Muscle of back (tissue), 13 donors: ENCODE results near the gene JPH2. TPM values are rescaled to one million over a fixed set of nuclear protein-coding genes. Genes with fewer than 3 reads are reported as not detected.
"Not testable (repeated sequence)": the region's sequence is repeated elsewhere in the genome, so short reads cannot be mapped to it uniquely, and the experiment has no call there.

Experiments used
- DNase-seq, 3 donors: peaks; one replicate each; pipeline versions ENCODE4 v3.0.0 to v3.0.0-alpha.2; 2013
- long read RNA-seq, 9 donors: transcript quantifications; one replicate each; lab custom pipeline, GENCODE V29; 2026
- polyA plus RNA-seq, 10 donors: library from polyadenylated mRNA; unstranded; fragments of 120-200 nt; gene quantifications; one replicate each; pipeline ENCODE4 v1.2.1, GENCODE V29; 2013; ENCODE audit not compliant: insufficient read length in 10 of 10

JPH2 gene
- 10 to 100 TPM; 44.7 to 95.8 (median 72.8) TPM for polyA plus RNA-seq
- long read RNA-seq, donor 1, full-length matches to known transcripts: 11 of 16 reads
- long read RNA-seq, donor 1, partial matches to known transcripts: 5 of 16 reads
- long read RNA-seq, donor 1, other reads (novel, unspliced or antisense): 0 of 16 reads
- long read RNA-seq, donor 2, full-length matches to known transcripts: 9 of 9 reads
- long read RNA-seq, donor 2, partial matches to known transcripts: 0 of 9 reads
- long read RNA-seq, donor 2, other reads (novel, unspliced or antisense): 0 of 9 reads
- long read RNA-seq, donor 3: 0 reads
- long read RNA-seq, donor 4, full-length matches to known transcripts: 11 of 11 reads
- long read RNA-seq, donor 4, partial matches to known transcripts: 0 of 11 reads
- long read RNA-seq, donor 4, other reads (novel, unspliced or antisense): 0 of 11 reads
- long read RNA-seq, donor 5, partial matches to known transcripts: 6 of 6 reads
- long read RNA-seq, donor 5, other reads (novel, unspliced or antisense): 0 of 6 reads
- long read RNA-seq, donor 6, full-length matches to known transcripts: 8 of 13 reads
- long read RNA-seq, donor 6, partial matches to known transcripts: 5 of 13 reads
- long read RNA-seq, donor 6, other reads (novel, unspliced or antisense): 0 of 13 reads
- long read RNA-seq, donor 7, full-length matches to known transcripts: 8 of 8 reads
- long read RNA-seq, donor 7, partial matches to known transcripts: 0 of 8 reads
- long read RNA-seq, donor 7, other reads (novel, unspliced or antisense): 0 of 8 reads
- long read RNA-seq, donor 8, full-length matches to known transcripts: 5 of 5 reads
- long read RNA-seq, donor 8, partial matches to known transcripts: 0 of 5 reads
- long read RNA-seq, donor 8, other reads (novel, unspliced or antisense): 0 of 5 reads
- long read RNA-seq, donor 9, full-length matches to known transcripts: 1 of 1 reads
- long read RNA-seq, donor 9, partial matches to known transcripts: 0 of 1 reads
- long read RNA-seq, donor 9, other reads (novel, unspliced or antisense): 0 of 1 reads

DNA sequence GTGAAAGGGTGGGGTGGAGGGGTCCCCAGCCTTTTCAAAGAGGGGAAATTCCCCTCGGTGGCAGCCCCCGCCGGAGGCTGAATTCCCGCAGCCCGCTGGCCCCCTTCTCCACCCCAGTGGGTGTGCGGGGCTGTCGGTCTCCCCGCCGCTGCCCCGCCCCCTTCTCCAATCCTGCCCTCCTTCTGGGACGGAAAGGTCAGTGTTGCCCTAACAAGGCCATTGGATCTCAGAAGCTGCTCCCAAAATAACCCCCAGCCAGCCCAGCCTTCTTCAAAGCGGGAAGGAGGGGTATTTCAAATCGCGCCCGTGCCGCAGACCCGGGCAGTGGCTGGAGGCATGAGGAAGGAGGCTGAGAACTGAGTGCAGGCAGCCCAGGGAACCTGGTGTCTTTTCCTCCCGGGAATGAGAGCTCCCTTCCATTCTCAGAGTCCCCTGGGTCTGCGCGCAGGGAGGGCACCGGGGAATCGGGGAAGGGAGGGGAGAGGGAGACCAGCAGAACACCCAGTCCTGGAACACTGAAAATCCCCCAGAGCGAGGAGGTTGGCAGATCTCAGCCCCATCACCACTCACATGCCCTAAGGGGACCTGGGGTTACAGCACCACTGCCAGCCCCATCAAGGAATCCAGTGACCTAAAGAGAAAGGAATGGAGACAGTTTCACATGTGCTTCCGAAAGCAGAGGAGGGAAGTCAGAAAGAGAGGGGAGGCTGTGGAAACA lies at the start of gene JPH2:
Gene JPH2, minus strand, starts transcription at position 135 of the 718 bp plus-strand sequence. CDS start 483 bp downstream, outside the sequence.
- peak in 2 of 3 donors; percentile 51 to 68 for DNase-seq

DNA sequence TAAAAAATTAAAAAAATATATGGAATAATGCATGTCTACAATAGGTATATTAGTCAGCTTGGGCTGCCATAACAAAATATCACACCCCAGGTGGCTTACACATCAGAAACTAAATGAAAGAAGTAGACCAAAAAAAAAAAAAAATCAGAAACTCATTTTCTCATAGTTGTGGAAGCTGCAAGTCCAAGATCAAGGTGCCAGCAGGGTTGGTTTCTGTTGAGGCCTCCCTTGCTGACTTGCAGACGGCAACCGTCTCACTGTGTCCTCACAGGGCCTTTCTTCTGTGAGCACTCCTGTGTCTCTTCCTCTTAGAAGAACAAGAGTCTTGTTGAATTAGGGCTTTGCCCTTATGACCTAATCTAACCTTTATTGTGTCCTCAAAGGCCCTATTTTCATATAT lies 48.7 kb upstream of the JPH2 start:
- DNase-seq: no peak

DNA sequence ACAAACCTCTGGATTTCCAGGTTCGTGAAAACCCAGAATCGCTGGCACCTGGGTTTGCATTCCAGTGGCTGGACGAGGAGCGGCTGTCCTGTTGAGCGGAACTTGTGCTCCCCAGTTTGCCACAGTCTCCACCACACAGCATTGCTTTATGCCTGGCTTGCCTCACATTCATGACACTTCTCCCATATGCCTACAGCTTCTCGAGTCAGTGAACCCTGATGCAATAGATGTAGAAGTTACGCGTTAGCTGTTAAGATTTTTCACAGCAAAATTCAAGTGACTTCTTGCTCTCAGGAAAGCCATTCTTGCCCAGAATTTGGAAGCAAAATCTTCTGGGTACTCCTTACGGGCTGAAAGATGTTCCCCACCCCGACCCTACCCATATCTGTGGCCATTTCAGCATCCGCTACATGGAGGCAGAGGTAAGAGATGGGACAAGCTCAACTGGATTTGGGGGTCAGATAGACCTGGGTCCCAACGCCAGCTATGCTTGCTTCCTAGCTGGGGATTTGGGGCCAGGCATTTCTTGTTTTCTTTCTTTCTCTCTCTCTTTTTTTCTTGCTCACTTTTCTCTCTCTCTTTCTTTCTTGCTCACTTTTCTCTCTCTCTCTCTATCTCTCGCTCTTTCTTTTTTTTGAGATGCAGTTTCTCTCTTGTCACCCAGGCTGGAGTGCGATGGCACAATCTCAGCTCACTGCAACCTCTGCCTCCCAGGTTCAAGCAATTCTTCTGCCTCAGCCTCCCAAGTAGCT lies 47.8 kb upstream of the JPH2 start:
- no peak for DNase-seq

GRCh38 chr20:44233436-44234016 lies 46.5 kb upstream of the JPH2 start:
- no peak for DNase-seq

DNA sequence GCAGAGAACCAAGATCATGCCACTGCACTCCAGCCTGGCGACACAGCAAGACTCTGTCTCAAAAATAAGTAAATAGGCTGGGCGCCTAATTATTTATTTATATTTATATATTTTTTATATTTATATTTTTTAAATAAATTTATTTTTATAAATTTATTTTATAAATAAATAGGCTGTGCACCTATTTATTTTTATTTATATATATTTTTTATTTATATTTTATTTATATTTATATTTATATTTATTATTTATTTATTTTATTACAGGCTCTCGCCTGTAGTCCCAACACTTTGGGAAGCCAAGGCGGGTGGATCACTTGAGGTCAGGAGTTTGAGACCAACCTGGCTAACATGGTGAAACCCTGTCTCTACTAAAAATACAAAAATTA lies 45.5 kb upstream of the JPH2 start:
- DNase-seq: not testable (repeated sequence)

GRCh38 chr20:44231713-44232468 lies 44.9 kb upstream of the JPH2 start:
- no peak for DNase-seq

GRCh38 chr20:44231193-44231592 lies 44.2 kb upstream of the JPH2 start:
- DNase-seq: no peak

- no peak for DNase-seq
These were observed 41.7 kb upstream of the JPH2 start for GRCh38 chr20:44228465-44229258.

DNA sequence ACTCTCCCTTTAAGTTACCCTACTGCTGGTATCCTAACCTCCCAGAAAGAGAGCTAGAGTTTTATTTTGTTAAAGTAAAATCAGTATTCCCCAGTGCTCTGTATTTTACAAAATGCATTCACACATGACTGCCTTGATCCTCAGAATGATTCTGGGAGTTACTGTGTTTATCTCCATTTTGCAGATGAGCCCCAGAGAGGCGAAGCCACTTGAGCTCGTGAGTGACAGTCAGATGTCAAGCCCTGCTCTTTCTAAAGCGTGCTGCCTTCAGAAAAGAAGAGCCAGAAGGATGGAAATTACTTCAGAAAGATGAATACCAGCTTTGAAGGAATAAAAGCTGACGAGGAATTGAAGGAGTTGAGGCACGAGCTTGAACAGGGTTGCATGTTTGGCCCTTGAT lies 37.6 kb upstream of the JPH2 start:
- DNase-seq: no peak

- DNase-seq: no peak
These were observed 36.7 kb upstream of the JPH2 start for GRCh38 chr20:44223721-44224120.

- no peak for DNase-seq
These were observed 35.8 kb upstream of the JPH2 start for GRCh38 chr20:44222633-44223368.

DNA sequence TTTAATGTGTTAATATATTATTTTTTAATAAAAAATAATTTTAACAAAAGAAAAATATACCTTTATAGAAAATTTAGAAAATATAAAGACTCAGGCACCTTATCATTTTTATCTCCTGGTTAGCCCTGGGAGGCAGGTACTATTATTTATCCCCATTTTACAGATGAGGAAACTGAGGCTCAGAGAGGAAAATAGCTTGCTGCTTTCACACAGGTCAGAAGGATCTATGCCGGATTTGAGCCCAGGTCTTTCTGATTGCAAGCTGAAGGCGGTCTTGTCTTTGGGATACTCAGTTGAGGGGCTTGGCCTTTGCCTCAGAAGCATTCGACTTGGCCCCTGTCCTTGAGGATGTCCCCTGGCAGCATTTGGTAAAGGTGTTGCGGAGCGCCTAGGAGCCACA lies 35.0 kb upstream of the JPH2 start:
- DNase-seq: no peak

DNA sequence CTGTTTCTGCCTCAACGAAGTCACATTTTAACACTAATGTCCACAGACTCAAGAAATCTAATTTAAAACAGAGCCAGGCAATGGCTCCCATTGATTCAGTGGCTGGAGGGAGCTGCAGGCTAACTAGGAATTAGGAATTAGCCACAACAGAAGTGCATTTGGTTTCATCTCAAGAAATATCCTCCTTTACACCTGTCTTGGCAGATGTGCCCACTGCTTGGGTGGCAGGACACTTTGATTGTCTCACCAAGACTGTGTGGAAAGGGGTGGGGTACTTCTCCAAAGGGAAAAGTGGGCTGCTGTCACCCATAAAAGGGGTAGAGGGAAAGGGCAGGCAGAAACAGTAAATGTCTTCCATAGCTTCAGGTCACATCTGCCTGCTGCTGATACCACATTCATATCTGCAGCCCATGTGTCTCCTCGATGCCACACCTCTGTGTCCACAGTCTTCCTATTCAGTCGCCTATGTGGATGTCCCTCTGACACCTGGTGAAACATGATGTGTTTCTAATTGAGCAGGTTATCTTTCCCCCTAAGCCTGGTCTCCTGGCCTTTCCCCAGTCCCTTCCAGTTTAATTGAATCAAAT lies 34.5 kb upstream of the JPH2 start:
- DNase-seq: no peak

GRCh38 chr20:44219791-44220190 lies 32.8 kb upstream of the JPH2 start:
- DNase-seq: no peak

DNA sequence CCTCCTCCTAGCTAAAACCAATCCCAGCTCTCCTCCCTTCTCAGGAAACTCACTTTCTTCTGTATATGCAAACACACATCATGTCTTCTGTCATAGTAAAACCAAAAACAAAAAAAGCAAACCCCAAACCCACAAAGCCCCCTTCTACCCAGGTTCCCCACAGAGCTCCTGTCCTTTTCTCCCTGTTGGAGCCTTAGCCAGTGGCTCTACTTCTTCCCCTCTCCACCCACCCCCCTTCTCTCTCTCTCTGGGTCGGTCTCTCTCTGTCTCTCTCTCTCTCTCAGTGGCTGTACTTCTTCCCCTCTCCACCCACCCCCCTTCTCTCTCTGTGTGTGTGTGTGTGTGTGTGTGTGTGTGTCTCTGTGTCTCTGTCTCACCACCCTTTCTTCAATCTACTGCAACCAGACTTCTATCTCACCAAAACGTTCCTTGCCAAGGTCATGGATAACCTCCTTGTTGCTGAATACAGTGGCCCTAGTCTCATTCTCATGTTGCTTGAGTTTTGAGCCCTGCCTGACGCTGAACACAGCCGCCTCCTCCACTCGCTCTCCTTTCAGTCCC lies 32.3 kb upstream of the JPH2 start:
- no peak for DNase-seq

GRCh38 chr20:44218446-44218845 lies 31.5 kb upstream of the JPH2 start:
- no peak for DNase-seq

DNA sequence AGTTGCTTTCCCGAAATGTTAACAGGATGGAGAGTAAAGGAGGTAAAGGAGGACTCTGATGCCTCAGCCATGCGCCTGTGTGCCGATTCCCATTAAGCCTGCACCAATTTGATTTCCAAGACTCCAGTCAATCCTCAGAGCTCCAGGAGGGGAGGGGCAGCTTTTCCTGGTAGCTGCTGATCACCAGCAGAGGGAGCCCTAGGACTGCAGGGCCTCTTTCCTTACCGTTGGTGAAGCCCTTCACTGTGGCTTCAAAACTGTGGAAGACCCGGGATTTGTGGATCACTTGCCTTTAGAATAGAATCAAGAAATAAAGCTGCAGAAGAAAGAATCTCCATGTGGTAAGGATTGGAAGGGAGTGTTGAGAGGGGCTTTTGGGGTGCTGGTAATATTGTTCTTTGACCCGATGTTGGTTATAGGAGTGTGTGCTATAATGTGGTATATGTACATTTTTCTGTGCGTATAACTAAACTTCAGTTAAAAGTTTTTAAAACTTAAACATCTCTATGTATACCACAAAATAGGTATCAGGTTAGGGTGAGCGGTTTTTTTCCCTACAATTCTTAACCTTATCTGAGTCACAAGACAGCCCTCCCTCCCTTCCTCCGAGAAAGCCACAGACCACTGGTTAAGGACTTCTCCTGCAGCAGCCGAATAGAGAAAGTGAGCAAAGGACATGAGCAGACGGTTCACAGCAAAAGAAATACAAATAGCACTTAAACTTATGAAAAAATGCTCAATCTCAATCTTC lies 30.5 kb upstream of the JPH2 start:
- DNase-seq: peak; percentile 21 to 53 (median 31)
